Activated T-helper 1 cell treated with Interleukin-2 at 50 U/mL for 16 hours (primary cell): ENCODE data around the gene ZNF516.

ENCODE experiments used
- DNase-seq: peaks from one replicate; pipeline ENCODE4 v3.0.0-alpha.2; 2020; ENCODE audit warnings: low read depth

ZNF516 gene

GRCh38 chr18:76398896-76399612, 96.0 kb downstream of the ZNF516 start:
- DNase-seq: peak; percentile 50

GRCh38 chr18:76398295-76398694, 96.7 kb downstream of the ZNF516 start:
- DNase-seq: no peak

- no peak for DNase-seq
These were observed 97.4 kb downstream of the ZNF516 start for GRCh38 chr18:76397631-76398030.

- no peak for DNase-seq
These were observed 98.2 kb downstream of the ZNF516 start for GRCh38 chr18:76396792-76397191.

- DNase-seq: no peak
These were observed 99.4 kb downstream of the ZNF516 start for GRCh38 chr18:76395609-76396008.

GRCh38 chr18:76394780-76395476, 100.1 kb downstream of the ZNF516 start:
- no peak for DNase-seq

- no peak for DNase-seq
These were observed 102.7 kb downstream of the ZNF516 start for GRCh38 chr18:76392349-76392748.

- no peak for DNase-seq
These were observed 103.3 kb downstream of the ZNF516 start for GRCh38 chr18:76391746-76392145.

GRCh38 chr18:76391038-76391437, 104.0 kb downstream of the ZNF516 start:
- no peak for DNase-seq

- DNase-seq: no peak
These were observed 104.5 kb downstream of the ZNF516 start for GRCh38 chr18:76390452-76391035.

GRCh38 chr18:76389716-76390115, 105.3 kb downstream of the ZNF516 start:
- no peak for DNase-seq

GRCh38 chr18:76388891-76389423, 106.1 kb downstream of the ZNF516 start:
- DNase-seq: no peak

GRCh38 chr18:76388261-76388660, 106.8 kb downstream of the ZNF516 start:
- no peak for DNase-seq

- no peak for DNase-seq
These were observed 107.4 kb downstream of the ZNF516 start for GRCh38 chr18:76387608-76388007.

- DNase-seq: no peak
These were observed 108.2 kb downstream of the ZNF516 start for GRCh38 chr18:76386886-76387285.

GRCh38 chr18:76386071-76386470, 109.0 kb downstream of the ZNF516 start:
- DNase-seq: no peak

- DNase-seq: no peak
These were observed 109.4 kb downstream of the ZNF516 start for GRCh38 chr18:76385681-76385975.

GRCh38 chr18:76384861-76385680, 110.0 kb downstream of the ZNF516 start:
- no peak for DNase-seq

- DNase-seq: no peak
These were observed 110.8 kb downstream of the ZNF516 start for GRCh38 chr18:76384114-76384790.

GRCh38 chr18:76383636-76384035, 111.4 kb downstream of the ZNF516 start:
- no peak for DNase-seq

GRCh38 chr18:76382275-76382674, 112.8 kb downstream of the ZNF516 start:
- DNase-seq: no peak
